Panc1 (cell line): Measurements from ENCODE around the gene WNK2. TPM values are rescaled to one million over a fixed set of nuclear protein-coding genes. Genes with fewer than 3 reads are reported as not detected.

Experiments
- ATAC-seq: fragments of 200-7000 bp; cut with Tn5 transposase; 2 replicates; pipeline ENCODE4 v1.9.1; 2020; ENCODE audit warnings: mild to moderate bottlenecking, moderate library complexity
- BruUV-seq: library from RNA; stranded (reverse); fragments of 400-500 nt; replicated peaks from 2 replicates; lab custom pipeline; 2021; lab: Mats Ljungman, UMichigan
- CTCF ChIA-PET: fragments of 300-600 bp; sonication (Branson Sonifier 250); formaldehyde crosslinking; loops from one replicate; lab custom pipeline; 2022; ENCODE audit warnings: antibody characterized with exemption; lab: Charles Lee
- POLR2A ChIA-PET: fragments of 300-600 bp; sonication (Branson Sonifier 250); formaldehyde crosslinking; loops from one replicate; lab custom pipeline; 2022; ENCODE audit warnings: antibody characterized with exemption; lab: Charles Lee
- DNase-seq: peaks from one replicate; pipeline ENCODE4 v3.0.0-alpha.2; 2010; ENCODE audit warnings: low read depth, low spot score
- H3K27ac ChIP-seq: 2 replicates; pipeline ENCODE4 v1.5.1; 2011; ENCODE audit warnings: mild to moderate bottlenecking, low read length, inconsistent platforms
- H3K27me3 ChIP-seq: fragments of 200-500 bp; sonication (Bioruptor generic); 2 replicates; pipeline ENCODE4 v1.6.0; 2014; ENCODE audit warnings: low read length, inconsistent platforms; ENCODE audit not compliant: control insufficient read depth, insufficient read depth
- H3K36me3 ChIP-seq: fragments of 200-500 bp; sonication (Bioruptor generic); 2 replicates; pipeline ENCODE4 v1.5.1; 2014; ENCODE audit warnings: inconsistent platforms, mild to moderate bottlenecking, low read length, moderate library complexity; ENCODE audit not compliant: control insufficient read depth, insufficient read depth
- H3K4me1 ChIP-seq: 2 replicates; pipeline ENCODE4 v1.5.1; 2011; ENCODE audit warnings: inconsistent platforms, mild to moderate bottlenecking, low read length, moderate library complexity; ENCODE audit not compliant: control insufficient read depth, insufficient read depth
- H3K4me3 ChIP-seq, 2 experiments: 2 replicates each; pipeline ENCODE4 v1.5.1; 2011 to 2012; ENCODE audit warnings: low read depth in 2 of 2, low read length in 2 of 2, mild to moderate bottlenecking in 2 of 2, inconsistent platforms in 1 of 2, moderate library complexity in 1 of 2
- H3K9me3 ChIP-seq: fragments of 200-500 bp; sonication (Bioruptor generic); 2 replicates; pipeline ENCODE4 v1.5.1; 2014; ENCODE audit warnings: low read depth, mild to moderate bottlenecking, inconsistent platforms, low read length, moderate library complexity; ENCODE audit not compliant: control insufficient read depth, insufficient read depth
- CTCF ChIP-seq: fragments of 450-650 bp; IDR thresholded peaks from 2 replicates; pipeline ENCODE4 v1.5.1; 2017; ENCODE audit warnings: mild to moderate bottlenecking
- POLR2AphosphoS5 ChIP-seq: IDR thresholded peaks from 2 replicates; pipeline ENCODE4 v1.6.1; 2012; ENCODE audit warnings: mild to moderate bottlenecking, low read depth, low read length, moderate library complexity
- REST ChIP-seq, 2 experiments: IDR thresholded peaks; 2 replicates each; pipeline ENCODE4 v1.6.1; 2011 to 2012; ENCODE audit warnings: low read depth in 2 of 2, control low read depth in 1 of 2, low read length in 1 of 2, mild to moderate bottlenecking in 1 of 2, moderate library complexity in 1 of 2; ENCODE audit not compliant: insufficient read depth in 1 of 2
- SIN3A ChIP-seq: IDR thresholded peaks from 2 replicates; pipeline ENCODE4 v1.6.1; 2012; ENCODE audit warnings: low read depth, mild to moderate bottlenecking, low read length, moderate library complexity, borderline replicate concordance; ENCODE audit not compliant: insufficient read depth
- TCF7L2 ChIP-seq: IDR thresholded peaks from 2 replicates; pipeline ENCODE4 v1.6.1; 2011; ENCODE audit warnings: mild to moderate bottlenecking, low read depth, low read length, inconsistent platforms
- in situ Hi-C: cut with HindIII; loops from 2 replicates; pipeline ENCODE4 v1.10.0; 2016; ENCODE audit warnings: low sequenced_read_pairs, low pct_unique_long_range_greater_than_20kb
- intact Hi-C: fragments of 100-400 bp; cut with micrococcal nuclease; formaldehyde crosslinking; loops from one replicate; pipeline ENCODE4 v1.10.0; 2022; ENCODE audit not compliant: unreplicated experiment
- total RNA-seq: library from RNA; stranded (reverse); gene quantifications from one replicate; pipeline ENCODE4 v1.2.1, GENCODE V29; 2021; ENCODE audit not compliant: unreplicated experiment

The WNK2 gene
- total RNA-seq, 1 experiment from 2014 or later = 13.7 TPM

- no peak for ATAC-seq
- Histone ChIP-seq H3K27me3 (no peaks in the 10 kb centered on the region), H3K9me3 (no peaks in the 10 kb centered on the region), H3K4me1 (no peaks in the 10 kb centered on the region), H3K4me3 (no peak overlapping the region), H3K36me3 (no peaks in the 10 kb centered on the region), H3K27ac (no peak overlapping the region)
- in situ Hi-C loops = no loop called here
- POLR2A ChIA-PET = no interaction called here
- DNase-seq = no peak
- BruUV-seq = no TSS peak
- CTCF ChIA-PET = interaction anchor here (0.6 kb wide), 1 partner anchor 885 kb away, joined by 3 read pairs; no protein-coding TSS in a partner anchor
- TF ChIP-seq SIN3A = no peak
- no peak for TF ChIP-seq CTCF
- no peak for TF ChIP-seq TCF7L2
- TF ChIP-seq REST (IDR thresholded peaks at IDR 0.05; ENCODE audit: insufficient read depth in 1 of 2, low read depth in 2 of 2, low read length in 1 of 2) = no peak
- TF ChIP-seq POLR2AphosphoS5 = no peak
- intact Hi-C loops = no loop called here
Measured at GRCh38 chr9:93299418-93300174, 115.7 kb downstream of the WNK2 start.

DNA sequence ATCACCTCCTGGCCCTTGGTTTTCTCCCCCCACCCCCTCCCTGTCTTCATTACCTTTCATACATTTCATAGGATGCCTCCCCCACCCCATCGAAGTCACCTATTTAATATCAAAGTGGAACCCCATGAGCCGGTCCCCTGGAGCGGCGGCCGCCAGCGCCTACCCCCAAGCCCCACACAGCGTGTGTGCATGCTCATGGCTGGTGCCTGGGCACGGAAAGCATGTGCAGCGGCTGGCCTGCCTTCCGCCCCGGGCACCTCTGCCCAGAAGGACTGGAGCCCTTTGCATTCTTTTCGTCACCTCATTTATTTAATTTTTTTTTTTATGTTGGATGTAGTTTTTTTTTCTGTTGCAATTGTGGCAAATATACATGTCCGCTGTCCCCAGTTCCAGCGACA lies 116.2 kb downstream of the WNK2 start:
- in situ Hi-C loops = no loop called here

GRCh38 chr9:93300585-93301081 lies 116.7 kb downstream of the WNK2 start:
- CTCF ChIA-PET = interaction anchor here (0.6 kb wide), 1 partner anchor 146 kb away, joined by 5 read pairs; no protein-coding TSS in a partner anchor
- POLR2A ChIA-PET = no interaction called here
- intact Hi-C loops (no loop called here), in situ Hi-C loops (no loop called here)
- H3K27me3 ChIP-seq = no peaks in the 10 kb centered on the region
- DNase-seq = no peak
- H3K27ac ChIP-seq = no peak overlapping the region
- H3K4me1 ChIP-seq = no peaks in the 10 kb centered on the region
- no peaks in the 10 kb centered on the region for H3K36me3 ChIP-seq
- BruUV-seq = no TSS peak
- H3K4me3 ChIP-seq = no peak overlapping the region
- TF ChIP-seq TCF7L2 (no peak), SIN3A (no peak), POLR2AphosphoS5 (no peak), CTCF (no peak), REST (IDR thresholded peaks at IDR 0.05; ENCODE audit: insufficient read depth in 1 of 2, low read depth in 2 of 2, low read length in 1 of 2) (no peak)
- no peaks in the 10 kb centered on the region for H3K9me3 ChIP-seq
- ATAC-seq = no peak

More for the DNA sequence above, 116.2 kb downstream of the WNK2 start:
- Histone ChIP-seq H3K27me3 (no peaks in the 10 kb centered on the region), H3K9me3 (no peaks in the 10 kb centered on the region), H3K27ac (no peak overlapping the region), H3K36me3 (no peaks in the 10 kb centered on the region), H3K4me1 (no peaks in the 10 kb centered on the region), H3K4me3 (no peak overlapping the region)
- ATAC-seq (no peak), DNase-seq (no peak)
- ChIA-PET CTCF (interaction anchor here (0.6 kb wide), 1 partner anchor 145 kb away, joined by 5 read pairs; no protein-coding TSS in a partner anchor), POLR2A (no interaction called here)
- no peak for TF ChIP-seq TCF7L2
- no TSS peak for BruUV-seq
- intact Hi-C loops = no loop called here
